HG03442 (cell line): ENCODE results near the gene ELN.
"Not testable (repeated sequence)": the region's sequence is repeated elsewhere in the genome, so short reads cannot be mapped to it uniquely, and the experiment has no call there.

ENCODE experiments used
- ATAC-seq: cut with Tn5 transposase; IDR thresholded peaks from one replicate; pipeline ENCODE4 v1.9.1; 2021; ENCODE audit warnings: mild to moderate bottlenecking, moderate library complexity; ENCODE audit not compliant: unreplicated experiment

Gene ELN

GRCh38 chr7:74027683-74028320 is at the start of gene ELN:
ELN (plus strand) TSS chr7:74028173; CDS start chr7:74028188, 15 bp downstream.
- no peak for ATAC-seq

GRCh38 chr7:73978661-73979563 is 49.1 kb upstream of the ELN start:
- ATAC-seq, result no peak

- ATAC-seq, result not testable (repeated sequence)
These were observed 48.3 kb upstream of the ELN start for GRCh38 chr7:73979656-73980055.

GRCh38 chr7:73980206-73980605 is 47.8 kb upstream of the ELN start:
- no peak for ATAC-seq

GRCh38 chr7:73981933-73982332 is 46.0 kb upstream of the ELN start:
- no peak for ATAC-seq

- ATAC-seq, result no peak
These were observed 44.4 kb upstream of the ELN start for GRCh38 chr7:73983437-73984164.

- no peak for ATAC-seq
These were observed 43.3 kb upstream of the ELN start for GRCh38 chr7:73984481-73985205.

GRCh38 chr7:73985737-73986141 is 42.2 kb upstream of the ELN start:
- no peak for ATAC-seq

- ATAC-seq, result no peak
These were observed 41.8 kb upstream of the ELN start for GRCh38 chr7:73986158-73986631.

- ATAC-seq, result no peak
These were observed 40.7 kb upstream of the ELN start for GRCh38 chr7:73987298-73987697.

GRCh38 chr7:73988197-73988596 is 39.8 kb upstream of the ELN start:
- no peak for ATAC-seq

- ATAC-seq, result no peak
These were observed 36.4 kb upstream of the ELN start for GRCh38 chr7:73991522-73992100.

GRCh38 chr7:73992101-73992562 is 35.8 kb upstream of the ELN start:
- ATAC-seq, result no peak

GRCh38 chr7:73994023-73994422 is 34.0 kb upstream of the ELN start:
- ATAC-seq, result no peak

GRCh38 chr7:73994761-73995160 is 33.2 kb upstream of the ELN start:
- no peak for ATAC-seq

GRCh38 chr7:73995330-73995729 is 32.6 kb upstream of the ELN start:
- no peak for ATAC-seq

- no peak for ATAC-seq
These were observed 32.0 kb upstream of the ELN start for GRCh38 chr7:73995821-73996511.

GRCh38 chr7:73997056-73997455 is 30.9 kb upstream of the ELN start:
- no peak for ATAC-seq

- no peak for ATAC-seq
These were observed 28.1 kb upstream of the ELN start for GRCh38 chr7:73999664-74000435.
